ENCODE data around the gene FLT1.

GRCh38 chr13:28267497-28267896 lies 227.4 kb downstream of the FLT1 start:
- TF ChIP-seq ZNF140 (tag by site-specific recombination; IDR thresholded peaks at IDR 0.05) = no peak
- TF ChIP-seq MYNN (tag by site-specific recombination; IDR thresholded peaks at IDR 0.05; ENCODE audit: borderline replicate concordance) = no peak
- TF ChIP-seq, protein P1, sequence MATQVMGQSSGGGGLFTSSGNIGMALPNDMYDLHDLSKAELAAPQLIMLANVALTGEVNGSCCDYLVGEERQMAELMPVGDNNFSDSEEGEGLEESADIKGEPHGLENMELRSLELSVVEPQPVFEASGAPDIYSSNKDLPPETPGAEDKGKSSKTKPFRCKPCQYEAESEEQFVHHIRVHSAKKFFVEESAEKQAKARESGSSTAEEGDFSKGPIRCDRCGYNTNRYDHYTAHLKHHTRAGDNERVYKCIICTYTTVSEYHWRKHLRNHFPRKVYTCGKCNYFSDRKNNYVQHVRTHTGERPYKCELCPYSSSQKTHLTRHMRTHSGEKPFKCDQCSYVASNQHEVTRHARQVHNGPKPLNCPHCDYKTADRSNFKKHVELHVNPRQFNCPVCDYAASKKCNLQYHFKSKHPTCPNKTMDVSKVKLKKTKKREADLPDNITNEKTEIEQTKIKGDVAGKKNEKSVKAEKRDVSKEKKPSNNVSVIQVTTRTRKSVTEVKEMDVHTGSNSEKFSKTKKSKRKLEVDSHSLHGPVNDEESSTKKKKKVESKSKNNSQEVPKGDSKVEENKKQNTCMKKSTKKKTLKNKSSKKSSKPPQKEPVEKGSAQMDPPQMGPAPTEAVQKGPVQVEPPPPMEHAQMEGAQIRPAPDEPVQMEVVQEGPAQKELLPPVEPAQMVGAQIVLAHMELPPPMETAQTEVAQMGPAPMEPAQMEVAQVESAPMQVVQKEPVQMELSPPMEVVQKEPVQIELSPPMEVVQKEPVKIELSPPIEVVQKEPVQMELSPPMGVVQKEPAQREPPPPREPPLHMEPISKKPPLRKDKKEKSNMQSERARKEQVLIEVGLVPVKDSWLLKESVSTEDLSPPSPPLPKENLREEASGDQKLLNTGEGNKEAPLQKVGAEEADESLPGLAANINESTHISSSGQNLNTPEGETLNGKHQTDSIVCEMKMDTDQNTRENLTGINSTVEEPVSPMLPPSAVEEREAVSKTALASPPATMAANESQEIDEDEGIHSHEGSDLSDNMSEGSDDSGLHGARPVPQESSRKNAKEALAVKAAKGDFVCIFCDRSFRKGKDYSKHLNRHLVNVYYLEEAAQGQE (tag by site-specific recombination; IDR thresholded peaks at IDR 0.05) = no peak
- no peak for TF ChIP-seq ZBTB10 (tag by site-specific recombination; IDR thresholded peaks at IDR 0.05)
- TF ChIP-seq ZNF701 (tag by site-specific recombination; IDR thresholded peaks at IDR 0.05) = no peak
- TF ChIP-seq, protein P2, sequence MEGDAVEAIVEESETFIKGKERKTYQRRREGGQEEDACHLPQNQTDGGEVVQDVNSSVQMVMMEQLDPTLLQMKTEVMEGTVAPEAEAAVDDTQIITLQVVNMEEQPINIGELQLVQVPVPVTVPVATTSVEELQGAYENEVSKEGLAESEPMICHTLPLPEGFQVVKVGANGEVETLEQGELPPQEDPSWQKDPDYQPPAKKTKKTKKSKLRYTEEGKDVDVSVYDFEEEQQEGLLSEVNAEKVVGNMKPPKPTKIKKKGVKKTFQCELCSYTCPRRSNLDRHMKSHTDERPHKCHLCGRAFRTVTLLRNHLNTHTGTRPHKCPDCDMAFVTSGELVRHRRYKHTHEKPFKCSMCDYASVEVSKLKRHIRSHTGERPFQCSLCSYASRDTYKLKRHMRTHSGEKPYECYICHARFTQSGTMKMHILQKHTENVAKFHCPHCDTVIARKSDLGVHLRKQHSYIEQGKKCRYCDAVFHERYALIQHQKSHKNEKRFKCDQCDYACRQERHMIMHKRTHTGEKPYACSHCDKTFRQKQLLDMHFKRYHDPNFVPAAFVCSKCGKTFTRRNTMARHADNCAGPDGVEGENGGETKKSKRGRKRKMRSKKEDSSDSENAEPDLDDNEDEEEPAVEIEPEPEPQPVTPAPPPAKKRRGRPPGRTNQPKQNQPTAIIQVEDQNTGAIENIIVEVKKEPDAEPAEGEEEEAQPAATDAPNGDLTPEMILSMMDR (tag by site-specific recombination; IDR thresholded peaks at IDR 0.05) = no peak
- TF ChIP-seq ZNF391 (tag by site-specific recombination; IDR thresholded peaks at IDR 0.05; ENCODE audit: borderline replicate concordance, low read depth) = no peak
- no peak for TF ChIP-seq ZNF366 (tag by site-specific recombination; conservative IDR thresholded peaks at IDR 0.05)
- no peak for TF ChIP-seq ZEB2 (tag by site-specific recombination; IDR thresholded peaks at IDR 0.05)
- no peak for TF ChIP-seq ZNF768 (tag by site-specific recombination; IDR thresholded peaks at IDR 0.05)
- TF ChIP-seq KLF10 (tag by site-specific recombination; IDR thresholded peaks at IDR 0.05) = no peak
